Esophagus (tissue), 2 donors: ENCODE data around the gene AJM1. TPM values are rescaled to one million over a fixed set of nuclear protein-coding genes. Genes with fewer than 3 reads are reported as not detected.

Experiments used
- H3K27ac ChIP-seq, 2 donors: one replicate each; pipeline ENCODE4 v1.5.1; 2013; ENCODE audit warnings: low read depth in 2 of 2, mild to moderate bottlenecking in 2 of 2, inconsistent platforms in 1 of 2, low read length in 1 of 2, moderate library complexity in 1 of 2
- H3K27me3 ChIP-seq, 2 donors: one replicate each; pipeline ENCODE4 v1.6.1; 2013; ENCODE audit warnings: low read length in 2 of 2, control low read depth in 1 of 2, mild to moderate bottlenecking in 1 of 2; ENCODE audit not compliant: insufficient read depth in 2 of 2, control insufficient read depth in 1 of 2
- H3K36me3 ChIP-seq, 2 donors: one replicate each; pipeline ENCODE4 v1.6.1; 2013; ENCODE audit warnings: low read length in 1 of 2; ENCODE audit not compliant: control insufficient read depth in 2 of 2, insufficient read depth in 2 of 2
- H3K4me1 ChIP-seq, 2 donors: one replicate each; pipeline ENCODE4 v1.6.1; 2013; ENCODE audit warnings: low read length in 1 of 2; ENCODE audit not compliant: control insufficient read depth in 2 of 2, insufficient read depth in 2 of 2
- H3K4me3 ChIP-seq, 2 donors: one replicate each; pipeline ENCODE4 v1.5.1; 2013; ENCODE audit warnings: low read length in 2 of 2, mild to moderate bottlenecking in 2 of 2, low read depth in 1 of 2, moderate library complexity in 1 of 2
- H3K9me3 ChIP-seq, 2 donors: one replicate each; pipeline ENCODE4 v1.6.1; 2013; ENCODE audit warnings: mild to moderate bottlenecking in 2 of 2, low read depth in 1 of 2, low read length in 1 of 2, moderate library complexity in 1 of 2; ENCODE audit not compliant: control insufficient read depth in 2 of 2, insufficient read depth in 1 of 2
- WGBS, 2 donors: extraction: QIAGEN DNeasy Blood & Tissue Kit; methylation state at CpG; one replicate each; pipeline ENCODE4 v1.1.7; 2013; 5-methylcytosine and 5-hydroxymethylcytosine counted together
- polyA plus RNA-seq, 2 donors: library from polyadenylated mRNA; stranded (reverse); fragments of 200-250 nt; gene quantifications; one replicate each; pipeline ENCODE4 v1.2.3, GENCODE V29; 2013
- donor health status: healthy with polysubstance abuse.
- donor health status: Bipolar disorder and iron deficiency.

The AJM1 gene
- polyA plus RNA-seq, 2 donors: 1.9 to 3.7 TPM

DNA sequence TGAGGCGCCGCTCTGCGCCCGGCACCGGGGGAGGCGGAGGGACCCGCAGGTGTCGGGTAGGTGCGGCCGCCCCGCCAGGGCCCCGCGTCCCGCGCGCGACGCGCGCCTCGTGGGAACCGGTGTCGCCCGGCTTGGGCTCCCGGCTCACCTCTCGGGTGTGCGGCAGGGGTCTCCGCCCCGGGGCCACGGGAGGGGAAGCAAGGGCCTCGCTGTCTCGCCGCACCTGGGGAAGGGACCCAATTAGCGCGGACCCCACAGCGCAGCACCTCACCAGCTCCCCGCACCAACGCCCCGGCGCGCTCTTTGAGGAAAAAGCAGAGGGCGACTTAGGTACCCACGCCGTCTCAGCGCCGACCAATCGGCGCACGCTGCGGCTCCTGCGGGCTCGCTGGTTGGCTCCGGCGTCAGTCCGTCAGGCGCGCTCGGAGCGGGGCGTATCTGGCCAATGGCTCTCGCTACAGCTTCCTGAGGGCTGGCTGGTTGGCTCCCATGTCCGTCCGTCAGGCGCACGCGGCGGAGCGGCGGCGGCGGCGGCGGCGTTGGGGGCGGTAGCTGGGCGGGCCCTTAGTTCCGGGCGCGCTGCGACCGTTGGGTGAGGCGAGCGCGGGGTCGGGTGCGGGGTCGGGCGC lies 43.8 kb downstream of the AJM1 start, which contains the start of gene TRAF2:
Gene TRAF2, plus strand, starts transcription at position 567 of the 629 bp plus-strand sequence. CDS start 12,225 bp downstream, outside the sequence.
- Histone ChIP-seq H3K27ac (peak within 1 kb of the TSS; percentile 69 to 85), H3K4me3 (peak within 1 kb of the TSS; percentile 88 to 95), H3K4me1 (peaks cover 8 to 12% of the 10 kb centered on the region in 2 donors), H3K36me3 (no peaks in the 10 kb centered on the region), H3K27me3 (no peaks in the 10 kb centered on the region), H3K9me3 (no peaks in the 10 kb centered on the region)
- WGBS, 2 donors: 0% methylated on average over 78 to 88 of the region's 88 CpGs

DNA sequence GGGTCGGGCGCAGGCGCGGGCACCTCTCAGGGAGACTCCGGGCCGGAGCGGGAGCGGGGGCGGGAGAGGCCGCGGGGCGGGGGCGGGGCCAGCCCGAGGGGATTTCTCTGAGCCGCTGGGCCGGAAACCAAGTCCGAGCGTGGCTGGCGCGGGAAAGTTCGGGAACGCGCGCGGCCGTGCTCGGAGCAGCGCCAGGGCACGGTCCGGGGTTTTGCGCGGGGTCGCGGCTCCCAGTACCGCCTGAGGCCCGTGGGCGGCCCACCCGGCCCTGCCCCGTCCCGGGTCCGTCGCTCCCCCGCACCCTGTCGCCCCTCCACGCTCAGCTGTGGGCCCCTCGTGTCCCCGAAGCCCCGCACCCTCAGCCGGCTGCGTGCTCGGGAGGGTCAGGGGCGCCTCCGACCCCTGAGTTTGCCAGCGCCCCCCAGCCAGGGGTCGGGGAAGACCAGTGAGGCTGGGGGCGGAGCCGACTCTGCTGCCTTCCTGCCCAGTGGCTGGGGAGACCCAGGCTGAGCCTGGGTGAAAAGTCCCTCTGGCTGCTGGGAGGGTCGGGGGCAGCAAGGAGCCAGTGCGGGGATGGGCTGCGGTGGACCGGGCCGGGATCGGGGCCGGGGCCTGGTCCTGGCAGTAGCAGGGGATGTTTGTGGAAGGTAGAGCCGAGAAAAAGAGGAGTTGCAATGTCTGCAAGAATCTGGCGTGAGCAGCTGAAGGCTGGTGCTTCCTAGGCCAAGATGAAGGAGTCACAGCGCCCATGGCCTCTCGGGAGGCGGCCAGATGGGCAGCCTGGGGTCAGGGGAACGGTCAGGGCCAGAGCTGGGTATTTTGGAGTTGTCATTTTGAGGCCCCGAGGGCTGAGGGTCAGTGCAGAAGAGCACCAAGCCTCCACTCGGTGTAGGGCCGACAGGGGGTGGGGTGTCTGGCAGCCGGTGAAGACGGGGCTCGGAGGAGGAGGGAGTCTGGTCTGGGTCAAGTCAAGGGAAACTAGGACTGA lies 44.6 kb downstream of the AJM1 start:
- Histone ChIP-seq H3K27ac (peak overlapping the region; percentile 69 to 85), H3K4me3 (peak overlapping the region; percentile 88 to 95), H3K9me3 (no peaks in the 10 kb centered on the region), H3K27me3 (no peaks in the 10 kb centered on the region), H3K36me3 (no peaks in the 10 kb centered on the region), H3K4me1 (peaks cover 8 to 10% of the 10 kb centered on the region in 2 donors)
- 1 to 2% methylated on average over 54 to 76 of the region's 76 CpGs for WGBS, 2 donors

DNA sequence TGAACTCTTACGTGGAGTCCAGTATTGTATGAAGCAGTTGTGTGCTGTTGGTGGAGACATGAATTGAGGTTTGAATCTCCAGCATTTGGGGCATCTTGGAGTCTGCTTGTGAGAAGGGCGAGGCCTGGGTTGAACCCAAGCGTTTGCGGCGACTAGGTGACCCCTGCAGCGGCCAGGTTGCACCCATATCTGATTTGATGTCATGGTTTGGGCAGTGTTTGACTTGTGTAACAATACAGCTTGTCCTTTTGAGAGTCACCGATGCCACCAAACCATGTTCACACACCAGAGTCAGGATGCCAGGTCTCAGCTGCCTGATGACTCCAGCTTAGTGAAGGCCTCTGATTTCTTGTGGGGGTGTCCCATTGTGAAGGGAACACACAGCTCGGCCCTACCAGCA lies 46.2 kb downstream of the AJM1 start:
- Histone ChIP-seq H3K4me3 (no peak overlapping the region), H3K36me3 (peaks cover 0 to 5% of the 10 kb centered on the region in 2 donors)

DNA sequence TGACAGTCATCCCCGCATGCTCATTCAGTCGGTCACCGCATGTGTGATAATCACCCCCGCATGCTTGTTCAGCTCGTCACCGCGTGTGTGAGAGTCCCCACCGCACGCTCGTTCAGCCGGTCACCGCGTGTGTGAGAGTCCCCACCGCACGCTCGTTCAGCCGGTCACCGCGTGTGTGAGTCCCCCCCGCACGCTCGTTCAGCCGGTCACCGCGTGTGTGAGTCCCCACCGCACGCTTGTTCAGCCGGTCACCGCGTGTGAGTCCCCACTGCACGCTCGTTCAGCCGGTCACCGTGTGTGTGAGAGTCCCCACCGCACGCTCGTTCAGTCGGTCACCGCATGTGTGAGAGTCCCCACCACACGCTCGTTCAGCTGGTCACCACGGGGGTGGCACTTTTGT lies 47.6 kb downstream of the AJM1 start:
- Histone ChIP-seq H3K27ac (no peak overlapping the region), H3K4me1 (peaks cover 0 to 5% of the 10 kb centered on the region in 2 donors), H3K36me3 (peaks cover 0 to 10% of the 10 kb centered on the region in 2 donors), H3K9me3 (no peaks in the 10 kb centered on the region), H3K4me3 (no peak overlapping the region), H3K27me3 (no peaks in the 10 kb centered on the region)
- WGBS, 2 donors: 94 to 95% methylated on average over 42 of the region's 42 CpGs

More for the DNA sequence above, 46.2 kb downstream of the AJM1 start:
- H3K9me3 ChIP-seq: no peaks in the 10 kb centered on the region
- WGBS, 2 donors: 87 to 92% methylated on average over 8 of the region's 8 CpGs
- H3K27me3 ChIP-seq: no peaks in the 10 kb centered on the region
- peaks cover 0 to 5% of the 10 kb centered on the region in 2 donors for H3K4me1 ChIP-seq
- no peak overlapping the region for H3K27ac ChIP-seq

DNA sequence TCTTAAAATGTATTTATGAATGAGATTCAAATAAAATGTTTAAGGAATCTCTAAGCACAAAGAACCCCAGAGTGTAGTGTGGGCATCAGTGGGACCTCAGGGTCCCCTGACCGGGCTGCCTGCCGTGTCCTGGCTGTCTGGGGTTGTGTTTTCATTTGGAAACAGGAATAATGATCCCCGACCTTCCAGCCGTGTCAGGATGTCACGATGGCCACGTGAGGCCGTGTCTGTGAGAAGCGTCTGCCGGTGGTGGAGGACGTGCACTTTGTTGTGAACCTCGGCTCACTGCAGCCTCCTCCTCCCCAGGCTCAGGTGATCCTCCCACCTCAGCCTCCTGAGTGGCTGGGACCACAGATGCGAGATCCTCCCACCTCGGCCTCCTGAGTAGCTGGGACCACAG lies 48.4 kb downstream of the AJM1 start:
- WGBS, 2 donors: 85% methylated on average over 13 of the region's 13 CpGs
- peaks cover 0 to 5% of the 10 kb centered on the region in 2 donors for H3K4me1 ChIP-seq
- H3K27ac ChIP-seq: no peak overlapping the region
- peaks cover 0 to 15% of the 10 kb centered on the region in 2 donors for H3K36me3 ChIP-seq
- no peaks in the 10 kb centered on the region for H3K27me3 ChIP-seq
- H3K9me3 ChIP-seq: no peaks in the 10 kb centered on the region
- no peak overlapping the region for H3K4me3 ChIP-seq

Other genes starting within 250 kb of the AJM1 start
- 10 to 100 TPM; 34.5 to 43.2 TPM for gene EGFL7, start 179.6 kb upstream of the AJM1 start, polyA plus RNA-seq
- 100 to 1,000 TPM in 1 of 2 donors, 10 to 100 TPM in 1; 90.7 to 100 TPM for gene AGPAT2, start 155.0 kb upstream of the AJM1 start, polyA plus RNA-seq
- gene DIPK1B, start 129.9 kb upstream of the AJM1 start, polyA plus RNA-seq: 1 to 10 TPM; 1.6 to 2.5 TPM
- 10 to 100 TPM in 1 of 2 donors, 1 to 10 TPM in 1; 5.3 to 14.9 TPM for gene LCN10, start 99.5 kb upstream of the AJM1 start, polyA plus RNA-seq
- gene LCN6, start 94.0 kb upstream of the AJM1 start, polyA plus RNA-seq: 10 to 100 TPM in 1 of 2 donors, 1 to 10 TPM in 1; 9.0 to 14.4 TPM
- gene LCN8, start 84.2 kb upstream of the AJM1 start, polyA plus RNA-seq: not detected
- gene LCN15, start 78.0 kb upstream of the AJM1 start, polyA plus RNA-seq: not detected
- gene TMEM141, start 51.1 kb upstream of the AJM1 start, polyA plus RNA-seq: 100 to 1,000 TPM in 1 of 2 donors, 10 to 100 TPM in 1; 85.2 to 155 TPM
- gene CCDC183, start 46.1 kb upstream of the AJM1 start, polyA plus RNA-seq: 1 to 10 TPM in 1 of 2 donors, under 1 TPM in 1; 0.32 to 1.1 TPM
- gene RABL6, start 34.5 kb upstream of the AJM1 start, polyA plus RNA-seq: 10 to 100 TPM; 46.5 to 61.7 TPM
- gene PHPT1, start 6.9 kb downstream of the AJM1 start, polyA plus RNA-seq: 100 to 1,000 TPM in 1 of 2 donors, 10 to 100 TPM in 1; 83.1 to 101 TPM
- gene MAMDC4, start 9.9 kb downstream of the AJM1 start, polyA plus RNA-seq: 10 to 100 TPM in 1 of 2 donors, 1 to 10 TPM in 1; 3.9 to 11.5 TPM
- 100 to 1,000 TPM; 445 to 637 TPM for gene EDF1, start 23.8 kb downstream of the AJM1 start, polyA plus RNA-seq
- gene TRAF2, start 44.0 kb downstream of the AJM1 start, polyA plus RNA-seq: 10 to 100 TPM; 11.0 to 16.6 TPM
- 10 to 100 TPM; 91.4 to 97.3 TPM for gene FBXW5, start 102.3 kb downstream of the AJM1 start, polyA plus RNA-seq
- 1 to 10 TPM; 1.2 to 1.8 TPM for gene C8G, start 102.8 kb downstream of the AJM1 start, polyA plus RNA-seq
- gene LCN12, start 109.8 kb downstream of the AJM1 start, polyA plus RNA-seq: under 1 TPM; 0.24 to 0.77 TPM
- gene PTGDS, start 135.0 kb downstream of the AJM1 start, polyA plus RNA-seq: 10 to 100 TPM; 18.4 to 42.3 TPM
- under 1 TPM; 0.20 to 0.55 TPM for gene LCNL1, start 140.5 kb downstream of the AJM1 start, polyA plus RNA-seq
- 100 to 1,000 TPM in 1 of 2 donors, 10 to 100 TPM in 1; 49.7 to 119 TPM for gene PAXX, start 149.9 kb downstream of the AJM1 start, polyA plus RNA-seq
- gene CLIC3, start 154.1 kb downstream of the AJM1 start, polyA plus RNA-seq: 100 to 1,000 TPM; 351 to 474 TPM
- gene ABCA2, start 185.8 kb downstream of the AJM1 start, polyA plus RNA-seq: 10 to 100 TPM in 1 of 2 donors, 1 to 10 TPM in 1; 7.7 to 14.7 TPM
- gene FUT7, start 189.6 kb downstream of the AJM1 start, polyA plus RNA-seq: under 1 TPM; 0.08 to 0.39 TPM
- 10 to 100 TPM; 33.1 to 44.3 TPM for gene NPDC1, start 203.7 kb downstream of the AJM1 start, polyA plus RNA-seq
- 1 to 10 TPM; 1.5 to 1.6 TPM for gene ENTPD2, start 211.6 kb downstream of the AJM1 start, polyA plus RNA-seq
- gene SAPCD2, start 228.1 kb downstream of the AJM1 start, polyA plus RNA-seq: 1 to 10 TPM; 7.5 to 9.0 TPM
- 1 to 10 TPM; 2.9 to 3.8 TPM for gene UAP1L1, start 235.0 kb downstream of the AJM1 start, polyA plus RNA-seq
- gene MAN1B1, start 244.5 kb downstream of the AJM1 start, polyA plus RNA-seq: 10 to 100 TPM; 28.5 to 42.3 TPM